HG03469 (cell line): ENCODE data around the gene GPC5.
"Not testable (repeated sequence)": the region's sequence is repeated elsewhere in the genome, so short reads cannot be mapped to it uniquely, and the experiment has no call there.

Experiments used
- ATAC-seq: cut with Tn5 transposase; IDR thresholded peaks from one replicate; pipeline ENCODE4 v1.9.1; 2021; ENCODE audit warnings: mild to moderate bottlenecking, moderate library complexity, moderate number of reproducible peaks; ENCODE audit not compliant: unreplicated experiment

Gene GPC5

DNA sequence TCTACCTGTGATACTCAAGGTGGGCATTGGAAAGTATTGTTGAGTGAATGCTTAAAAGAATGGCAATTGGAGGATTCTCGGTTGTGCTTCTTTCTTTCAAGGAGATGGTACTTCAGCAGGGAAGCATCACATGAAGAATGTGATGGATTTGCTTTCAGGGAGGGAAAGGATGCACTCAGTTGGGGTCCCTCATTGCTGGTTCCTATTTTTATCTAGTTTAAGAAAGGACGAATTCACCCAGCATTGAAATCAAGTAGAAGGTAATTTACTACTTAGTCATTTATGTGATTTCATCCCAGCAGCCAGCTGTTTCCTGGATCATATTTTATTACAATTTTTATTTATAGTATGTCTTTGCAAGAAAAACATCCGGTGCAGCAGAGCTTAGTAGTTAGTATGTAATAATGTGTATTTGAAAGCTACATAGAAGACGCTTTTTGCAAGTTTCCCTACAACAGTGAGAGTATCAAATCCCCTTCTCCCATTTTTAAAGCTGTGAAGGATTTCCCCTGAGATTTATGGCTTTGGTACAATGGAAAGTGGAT, 417.9 kb downstream of the GPC5 start:
- ATAC-seq = no peak

DNA sequence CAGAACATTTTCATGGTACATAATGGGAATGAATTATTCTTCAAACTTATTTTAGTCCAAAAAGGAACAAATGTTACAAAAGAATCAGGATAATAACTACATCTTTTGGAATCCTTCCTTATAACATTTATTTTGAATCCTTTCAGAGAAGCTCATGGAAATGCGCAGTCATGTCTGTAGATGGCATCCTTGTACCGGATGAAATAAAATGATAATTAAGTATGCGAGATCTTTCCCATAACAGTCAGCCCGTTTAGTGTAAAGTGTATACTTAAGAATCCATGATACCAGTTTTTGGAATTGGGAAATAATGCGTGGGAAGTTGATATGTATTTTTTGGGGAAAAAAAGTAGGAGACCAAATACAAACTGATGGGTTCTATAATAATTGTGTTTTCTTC, 418.8 kb downstream of the GPC5 start:
- no peak for ATAC-seq

DNA sequence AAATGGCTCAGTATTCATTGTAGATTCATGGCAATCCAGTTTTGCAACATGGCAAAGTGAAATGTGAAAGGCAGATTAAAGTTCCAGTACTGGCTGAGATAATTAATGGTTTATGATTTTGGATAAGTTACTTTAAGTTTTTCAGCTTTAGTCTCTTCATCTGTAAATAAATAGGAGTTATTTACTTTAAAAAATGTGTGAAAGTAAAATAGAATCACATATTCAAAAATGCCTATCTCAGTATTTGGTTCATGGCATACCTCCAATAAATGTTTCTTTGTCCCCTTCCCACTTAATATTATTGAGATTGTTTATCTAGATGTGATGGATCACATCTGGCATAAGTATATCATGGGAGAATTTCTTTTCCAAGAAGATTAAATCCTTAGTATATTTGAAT, 426.0 kb downstream of the GPC5 start:
- ATAC-seq = no peak

DNA sequence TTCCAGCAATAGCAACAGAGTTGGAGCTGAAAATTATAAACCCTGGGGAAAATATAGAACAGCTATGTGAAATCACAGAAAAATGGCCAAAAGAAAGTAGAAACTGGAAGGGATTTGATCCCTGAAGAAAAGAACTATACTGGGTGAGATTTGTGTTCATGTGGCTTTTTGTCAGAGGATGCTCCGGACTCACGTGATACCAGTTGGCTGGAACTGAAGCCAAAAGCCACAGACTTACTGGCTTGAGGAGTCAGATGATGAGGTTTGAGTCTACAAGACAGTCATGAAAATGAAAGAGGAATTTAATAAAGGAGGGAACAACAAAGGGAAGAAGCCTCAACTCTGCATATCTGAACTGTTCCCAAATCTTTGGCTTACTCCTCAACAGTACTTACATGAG, 427.1 kb downstream of the GPC5 start:
- no peak for ATAC-seq

DNA sequence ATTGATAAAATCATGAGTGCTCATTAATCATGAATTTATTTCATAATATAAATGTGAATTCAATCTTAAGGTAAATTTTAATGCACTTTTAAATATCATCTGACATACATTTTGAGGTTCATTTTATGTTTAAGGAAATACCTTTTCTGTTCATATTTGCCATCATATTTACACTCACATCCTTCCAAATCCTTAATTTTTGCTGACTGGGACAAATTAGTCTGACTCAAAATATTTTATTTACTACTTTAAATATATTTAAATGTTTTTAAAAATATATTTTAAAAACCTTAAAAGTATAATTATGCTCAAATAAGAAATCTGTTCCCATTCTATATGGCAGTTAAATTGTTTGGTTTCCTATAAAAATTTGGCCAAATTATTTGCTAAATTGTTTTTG, 438.1 kb downstream of the GPC5 start:
- ATAC-seq = no peak

DNA sequence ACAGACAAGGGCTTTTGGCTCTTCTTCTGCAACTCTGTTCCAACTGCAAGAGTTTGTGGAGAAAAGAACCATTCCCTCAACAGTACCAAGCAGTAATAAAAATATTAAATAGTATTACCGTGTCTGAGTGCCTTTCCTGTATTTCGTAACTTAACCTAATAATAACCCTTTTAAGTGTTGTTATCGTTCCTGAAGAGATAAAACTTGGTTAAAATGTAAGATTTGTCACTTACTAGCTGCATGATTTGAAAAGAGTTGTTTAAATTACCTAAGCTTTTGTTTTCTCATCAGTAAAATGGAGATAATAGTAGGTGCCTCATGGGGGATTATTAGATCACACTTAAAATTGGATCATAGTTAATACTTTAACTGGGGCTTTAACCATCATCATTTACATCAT, 447.2 kb downstream of the GPC5 start:
- no peak for ATAC-seq

DNA sequence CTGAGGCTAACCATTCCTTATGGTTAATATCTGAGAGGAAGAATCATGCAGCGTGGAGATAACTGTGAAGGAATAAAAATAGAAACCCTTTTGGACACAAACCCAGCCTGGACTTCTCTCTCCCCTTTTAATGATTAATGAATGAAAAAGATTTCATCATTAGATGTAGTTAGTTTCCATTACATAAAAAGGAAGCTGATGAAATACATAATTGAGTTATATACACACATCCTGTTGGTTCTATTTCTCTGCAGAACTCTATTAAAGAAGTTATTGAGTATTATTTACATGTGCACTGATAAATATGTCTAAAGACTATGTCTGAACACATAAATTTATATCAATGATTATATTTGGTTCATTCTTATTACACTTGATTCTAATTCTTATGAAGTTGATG, 465.3 kb downstream of the GPC5 start:
- no peak for ATAC-seq

DNA sequence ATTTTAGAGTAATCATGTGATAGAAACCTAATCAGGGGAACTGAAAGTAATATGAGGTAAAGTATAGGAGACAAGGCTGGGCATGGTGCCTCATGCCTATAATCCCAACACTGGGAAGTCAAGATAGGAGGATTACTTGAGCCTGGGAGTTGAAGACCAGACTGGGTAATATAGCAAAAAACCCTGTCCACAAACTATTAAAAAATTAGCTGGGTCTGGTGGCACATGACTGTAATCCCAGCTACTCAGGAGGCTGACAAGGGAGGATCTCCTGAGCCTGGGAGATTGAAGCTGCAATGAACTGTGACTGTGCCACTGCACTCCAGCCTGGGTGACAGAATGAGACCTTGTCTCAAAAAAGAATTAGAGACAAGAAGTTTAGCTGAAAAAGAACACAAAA, 469.9 kb downstream of the GPC5 start:
- no peak for ATAC-seq

- ATAC-seq = no peak
Observed at GRCh38 chr13:91878491-91878890, 480.1 kb downstream of the GPC5 start.

DNA sequence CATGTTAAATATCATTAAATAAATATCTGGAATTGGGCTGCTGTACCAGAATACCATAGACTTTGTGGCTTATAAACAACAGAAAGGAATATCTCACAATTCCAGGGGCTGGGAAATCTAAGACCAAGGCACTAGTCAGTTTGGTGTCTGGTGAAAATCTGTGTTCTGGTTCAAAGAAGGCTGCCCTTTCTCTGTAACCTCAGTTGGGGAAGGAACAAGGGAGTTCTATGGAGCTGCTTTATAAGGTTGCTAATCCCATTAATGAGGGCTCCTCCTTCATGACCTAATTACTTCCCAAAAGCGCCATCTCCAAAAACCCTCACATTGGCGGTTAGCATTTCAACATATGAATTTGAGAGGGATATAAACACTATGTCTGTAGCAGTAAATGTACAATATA, 480.9 kb downstream of the GPC5 start:
- no peak for ATAC-seq

- no peak for ATAC-seq
Observed at GRCh38 chr13:91882918-91883317, 484.5 kb downstream of the GPC5 start.

DNA sequence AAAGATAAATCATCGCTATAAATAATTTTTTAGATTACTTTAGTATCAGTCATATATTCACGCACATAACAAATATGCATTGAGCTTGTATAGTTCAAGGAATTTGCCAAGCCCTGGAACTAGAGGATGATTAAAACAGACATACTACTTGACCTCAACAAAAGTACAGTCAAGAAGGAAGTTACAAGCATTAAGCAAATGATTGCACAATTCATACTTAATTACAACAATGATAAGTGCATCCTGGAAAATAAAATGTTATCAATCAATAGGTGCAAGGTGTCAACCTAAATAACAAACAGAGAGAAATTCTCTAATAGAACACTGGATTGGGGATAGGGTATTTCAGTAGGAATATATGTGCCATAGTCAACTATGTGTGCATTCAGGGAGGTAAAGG, 491.2 kb downstream of the GPC5 start:
- no peak for ATAC-seq

- no peak for ATAC-seq
Observed at GRCh38 chr13:91891141-91891540, 492.7 kb downstream of the GPC5 start.

DNA sequence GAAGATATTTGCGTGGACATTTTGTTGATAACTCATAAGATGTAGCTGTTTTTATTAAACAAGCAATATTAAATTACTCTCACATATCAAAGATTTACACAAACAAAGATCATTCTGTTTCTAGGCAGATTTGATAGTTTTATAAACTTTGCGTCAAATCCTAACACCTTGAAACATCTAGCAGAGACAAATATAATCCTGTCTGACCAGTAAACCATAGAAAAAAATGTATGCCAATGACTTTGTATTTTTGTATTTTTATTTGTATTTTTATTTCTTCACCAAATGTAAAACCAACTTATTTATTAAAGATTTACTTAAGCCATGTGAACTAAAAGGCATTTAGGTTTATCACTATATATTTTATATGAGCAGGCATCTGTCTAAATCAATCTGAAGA, 494.6 kb downstream of the GPC5 start:
- no peak for ATAC-seq

DNA sequence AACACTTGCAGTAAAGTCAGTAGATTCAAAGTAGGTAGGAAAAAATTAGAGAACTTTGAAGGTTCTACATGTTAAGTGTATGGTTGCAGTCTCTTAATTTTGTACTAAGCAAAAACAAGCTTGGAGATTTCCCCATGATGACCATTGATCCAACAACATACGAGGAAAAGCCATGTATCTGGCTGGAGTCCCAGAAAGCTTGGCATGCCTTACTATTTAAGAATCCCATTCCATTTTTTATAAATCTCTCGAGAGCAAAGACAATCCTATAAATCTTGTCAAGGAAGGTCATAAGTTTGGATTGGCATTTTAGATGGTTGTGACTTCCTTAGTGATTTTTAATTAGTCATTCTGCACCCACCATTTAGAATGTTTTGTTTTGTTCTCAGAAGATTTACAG, 495.9 kb downstream of the GPC5 start:
- ATAC-seq = no peak

DNA sequence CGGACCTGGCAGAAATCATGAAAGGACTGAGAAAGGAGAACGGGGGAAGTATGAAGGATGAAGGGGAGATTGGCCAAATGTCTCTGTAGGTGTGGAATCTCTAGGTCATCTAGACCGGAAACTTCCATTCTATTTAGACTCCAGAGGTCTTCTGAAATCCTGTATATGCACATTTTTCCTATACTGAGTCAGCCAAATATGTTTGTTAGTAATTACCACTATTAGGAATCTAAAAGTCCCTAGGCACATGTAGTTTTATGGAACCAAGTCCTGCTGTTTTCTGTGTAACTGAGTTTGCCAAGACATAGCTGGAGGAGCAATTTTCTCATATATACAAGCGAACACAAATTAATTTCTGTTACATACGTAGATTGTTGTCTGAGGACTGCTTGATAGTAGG, 498.1 kb downstream of the GPC5 start:
- ATAC-seq = no peak

- ATAC-seq = not testable (repeated sequence)
Observed at GRCh38 chr13:91898986-91899385, 500.6 kb downstream of the GPC5 start.

DNA sequence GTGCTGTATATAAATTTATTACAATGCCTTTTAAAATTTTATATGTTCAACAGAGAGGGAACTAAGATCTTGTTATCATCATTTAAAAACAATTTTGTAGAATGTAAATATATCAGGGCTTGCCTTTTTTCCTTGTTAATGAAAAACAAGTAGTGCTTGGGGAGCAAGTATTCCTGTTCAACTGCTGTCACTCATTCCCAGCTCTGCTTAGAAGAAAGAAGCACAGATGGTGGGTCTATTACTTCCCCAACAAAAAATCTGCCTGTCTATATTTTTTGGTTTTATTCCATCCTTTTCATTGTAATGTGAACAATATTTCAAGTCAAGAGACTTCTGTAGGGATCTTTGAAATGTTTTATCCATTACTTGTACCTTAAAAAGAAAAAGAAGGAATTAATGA, 503.9 kb downstream of the GPC5 start:
- no peak for ATAC-seq

DNA sequence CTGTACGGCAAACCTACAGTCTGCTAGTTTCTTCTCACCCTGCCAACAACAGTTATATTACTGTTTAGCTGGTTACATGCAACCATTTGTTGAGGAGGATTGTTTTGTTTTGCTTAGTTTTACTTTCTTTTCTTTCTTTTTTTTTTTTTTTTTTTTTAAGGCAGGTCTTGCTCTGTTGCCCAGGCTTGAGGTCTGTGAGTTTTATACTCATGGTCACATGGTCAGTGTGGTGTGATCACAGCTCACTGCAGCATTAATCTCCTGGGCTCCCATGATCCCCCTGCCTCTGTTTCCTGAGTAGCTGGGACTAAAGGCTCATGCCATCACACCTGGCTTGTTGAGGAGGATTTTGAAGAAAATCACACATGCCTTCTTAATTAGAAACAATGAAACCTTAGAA, 505.6 kb downstream of the GPC5 start:
- peak; percentile 79 for ATAC-seq

GRCh38 chr13:91904597-91904996, 506.2 kb downstream of the GPC5 start:
- ATAC-seq = no peak

GRCh38 chr13:91907398-91907797, 509.0 kb downstream of the GPC5 start:
- ATAC-seq = no peak

- ATAC-seq = no peak
Observed at GRCh38 chr13:91909617-91910016, 511.2 kb downstream of the GPC5 start.

DNA sequence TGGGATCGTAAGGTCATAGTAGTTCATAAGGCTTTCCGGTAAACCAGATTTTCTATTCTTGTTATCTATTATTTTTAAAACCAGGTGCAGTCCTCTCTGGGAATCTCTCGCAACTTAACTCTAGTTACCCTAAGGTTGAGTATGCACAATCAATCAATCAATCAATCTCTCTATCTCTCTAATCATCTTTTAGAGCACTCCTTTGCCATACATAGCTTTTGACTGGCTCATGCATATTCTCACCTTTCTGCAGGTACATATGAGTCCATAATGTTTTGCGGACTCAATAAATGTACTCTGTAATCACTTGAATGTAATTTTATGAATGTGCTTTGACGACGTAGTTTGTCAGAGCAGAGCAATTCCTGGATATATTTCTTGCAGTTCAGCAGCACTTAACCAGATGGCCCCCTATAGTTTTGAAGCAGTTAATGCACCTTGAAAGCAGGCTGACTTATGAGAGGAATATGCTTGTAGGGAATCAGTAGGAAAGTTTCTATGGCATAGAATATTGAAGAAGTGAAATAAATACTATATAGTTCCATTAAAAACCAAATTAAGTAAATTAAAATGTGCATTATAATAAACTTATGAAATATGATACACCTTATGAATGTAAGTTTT, 524.7 kb downstream of the GPC5 start:
- no peak for ATAC-seq
